Inflammatory macrophage treated with lipopolysaccharide for 1 hour (primary cell): ENCODE results near the gene ARL15.

ENCODE experiments used
- DNase-seq, 2 donors: peaks; one replicate each; pipeline ENCODE4 v3.0.0-alpha.2; 2020 to 2022

Gene ARL15

GRCh38 chr5:54148067-54148845, 162.1 kb downstream of the ARL15 start:
- DNase-seq = no peak

DNA sequence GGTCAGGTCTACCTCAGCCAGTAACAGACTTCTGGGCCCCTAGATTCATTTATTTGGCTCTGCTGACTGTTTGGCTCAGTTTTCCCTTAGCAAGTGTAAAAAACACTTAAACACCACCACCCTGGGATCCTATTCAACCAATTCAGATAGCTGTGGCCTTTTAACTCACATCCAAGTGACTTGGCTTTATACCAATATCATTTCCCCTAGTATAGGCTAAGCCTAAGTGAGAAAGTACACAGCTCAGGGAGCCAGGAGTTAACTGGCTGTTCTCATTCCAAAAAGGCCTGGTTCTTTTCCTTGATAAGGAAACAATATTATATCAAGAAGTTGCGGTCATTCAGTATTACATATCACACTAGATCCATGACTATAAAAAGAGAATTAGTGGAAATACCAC, 163.5 kb downstream of the ARL15 start:
- no peak for DNase-seq

DNA sequence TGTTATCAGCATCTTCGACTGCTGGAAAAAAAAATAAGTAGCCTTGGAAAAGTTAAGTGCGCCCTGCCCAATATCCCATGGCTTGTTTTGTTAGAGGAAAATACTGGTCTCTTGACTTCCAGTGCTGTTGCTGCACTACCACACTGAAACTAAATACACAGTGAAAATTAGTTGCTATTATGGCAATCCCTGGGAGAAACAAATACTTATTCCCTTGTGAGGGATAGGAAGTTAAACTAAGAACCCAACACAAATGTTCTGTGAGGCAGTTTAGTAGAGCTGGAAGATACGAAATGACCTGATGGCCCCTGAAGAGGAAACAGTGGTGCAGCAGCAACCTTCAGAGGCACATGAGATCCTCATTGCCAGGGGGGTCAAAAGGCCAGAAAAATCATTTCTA, 164.0 kb downstream of the ARL15 start:
- no peak for DNase-seq

DNA sequence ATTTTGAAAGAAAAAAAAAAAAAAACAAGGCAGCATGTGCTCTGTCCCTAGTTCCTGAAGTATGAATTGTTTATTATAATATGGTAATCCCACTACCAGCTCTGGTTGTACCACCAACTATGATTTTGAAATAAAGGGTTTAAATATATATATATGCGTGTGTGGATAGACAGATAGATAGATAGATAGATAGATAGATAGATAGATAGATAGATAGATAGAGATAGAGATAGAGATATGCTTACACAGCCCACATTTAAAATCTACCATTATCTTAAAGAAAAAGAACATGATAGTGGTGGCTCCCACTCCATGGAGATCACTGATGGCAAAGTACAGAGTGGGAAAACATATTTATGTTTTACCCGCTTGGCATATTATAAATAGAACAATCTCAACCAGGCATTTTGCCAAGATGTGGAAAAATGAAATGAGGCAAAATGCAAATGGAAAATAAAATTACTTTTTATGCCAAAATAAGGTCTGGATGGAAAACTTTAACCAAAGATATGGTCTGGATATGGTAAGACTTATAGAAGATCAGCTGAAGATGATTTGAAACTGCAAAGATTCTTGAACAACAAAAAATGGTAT, 170.0 kb downstream of the ARL15 start:
- no peak for DNase-seq

- no peak for DNase-seq
These were observed 173.6 kb downstream of the ARL15 start for GRCh38 chr5:54136516-54137440.

- DNase-seq = no peak
These were observed 175.3 kb downstream of the ARL15 start for GRCh38 chr5:54135042-54135441.

- no peak for DNase-seq
These were observed 176.5 kb downstream of the ARL15 start for GRCh38 chr5:54133917-54134316.

DNA sequence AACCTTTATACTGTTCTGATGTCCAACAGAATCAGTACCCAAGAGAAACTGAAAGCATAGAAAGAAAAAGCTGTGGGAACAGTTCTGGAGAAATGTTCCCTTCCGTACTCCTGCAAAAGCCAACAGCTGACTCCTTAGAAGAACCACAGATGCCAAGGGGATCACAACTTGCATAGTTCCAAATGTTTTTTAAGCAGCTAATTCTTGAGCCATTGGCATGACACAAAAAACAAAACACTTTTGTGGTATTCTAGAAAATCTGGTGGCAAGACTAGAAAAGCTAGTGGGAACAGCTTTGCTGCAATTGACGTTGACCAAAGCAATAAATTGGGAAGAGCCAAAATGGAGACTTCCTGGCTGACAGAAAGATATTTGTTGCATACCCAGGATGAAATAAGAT, 189.9 kb downstream of the ARL15 start:
- DNase-seq = no peak

GRCh38 chr5:54117957-54118356, 192.4 kb downstream of the ARL15 start:
- no peak for DNase-seq

DNA sequence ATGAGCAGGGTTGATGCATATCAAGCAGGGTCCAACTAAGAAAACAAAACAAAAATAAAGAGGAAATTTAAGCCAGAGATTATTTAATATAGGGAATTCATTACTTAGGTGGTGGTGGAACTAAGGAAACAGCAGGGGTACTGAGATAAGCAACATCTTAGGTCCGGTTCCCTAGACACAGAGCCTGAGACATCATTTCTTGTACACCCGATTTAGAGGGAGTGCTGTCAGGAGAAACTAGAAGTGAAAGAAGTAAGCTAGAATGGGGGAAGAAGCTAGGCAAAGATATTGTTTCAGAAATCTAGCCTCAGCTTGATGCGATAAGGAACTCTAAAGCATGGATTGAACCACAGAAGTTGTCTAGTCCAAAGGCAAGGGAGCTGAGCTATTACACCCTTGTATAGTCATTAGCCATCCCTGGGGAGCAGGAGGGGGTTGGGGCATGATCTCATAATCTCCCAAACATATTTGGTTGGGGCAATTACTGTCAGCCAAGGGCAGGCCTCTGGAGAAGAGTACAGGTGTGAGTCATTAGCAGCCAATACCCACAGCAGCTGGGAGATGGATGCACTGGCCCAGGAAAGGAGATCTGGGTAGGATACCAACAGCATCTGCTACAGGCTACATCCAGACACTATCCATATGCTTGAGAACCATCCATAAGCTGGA, 194.5 kb downstream of the ARL15 start:
- no peak for DNase-seq

DNA sequence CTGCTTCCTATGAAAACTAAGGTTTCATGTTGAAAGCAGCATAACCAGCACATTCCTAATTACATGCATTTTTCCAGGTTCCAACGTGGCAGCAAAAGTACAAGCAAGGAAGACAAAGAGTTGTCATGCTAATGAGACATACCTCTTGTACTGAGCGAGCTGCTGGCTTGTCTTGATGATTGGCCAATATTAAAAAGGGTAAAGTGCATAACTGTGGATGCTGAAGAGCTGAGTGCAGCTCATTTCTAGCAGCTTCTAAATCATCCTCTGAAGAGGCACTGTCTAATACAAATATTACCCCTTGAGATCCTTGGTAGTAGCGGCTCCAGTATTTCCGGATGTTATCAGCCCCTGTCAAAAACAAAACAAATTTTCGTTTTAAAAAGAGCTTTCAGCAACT, 197.3 kb downstream of the ARL15 start:
- DNase-seq = no peak

DNA sequence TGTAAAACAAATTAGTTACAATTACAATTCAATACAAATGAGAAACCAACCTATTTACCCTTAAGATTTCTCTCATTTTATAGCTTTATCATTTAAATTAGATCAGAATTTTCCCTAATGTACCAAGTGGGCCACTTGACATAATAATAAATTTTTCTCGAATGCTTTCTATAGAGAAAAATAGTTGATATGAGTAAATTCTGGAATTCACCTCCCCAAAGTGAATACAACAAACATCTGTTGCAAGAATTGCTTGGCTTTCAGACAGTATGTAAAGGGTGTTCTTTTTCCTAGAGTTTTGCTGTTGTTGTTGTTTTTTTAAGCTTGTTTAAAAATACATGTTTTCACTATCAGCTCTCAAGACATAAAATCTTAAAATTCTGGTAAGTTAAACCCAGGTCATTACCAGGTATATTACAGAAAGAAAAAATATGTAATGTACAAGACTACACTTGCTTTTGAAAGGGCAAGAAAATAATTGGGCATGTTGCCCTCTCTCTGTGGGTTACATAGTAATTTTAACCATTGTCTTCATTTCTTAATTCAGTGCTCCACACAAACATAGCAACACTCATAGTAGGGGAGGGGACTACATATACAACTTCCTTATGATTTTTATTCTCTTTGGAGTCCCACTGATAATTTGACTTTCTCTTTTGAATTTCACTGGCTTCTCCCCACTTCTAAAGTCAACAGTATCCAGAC, 200.6 kb downstream of the ARL15 start:
- no peak for DNase-seq

GRCh38 chr5:54108136-54108535, 202.2 kb downstream of the ARL15 start:
- no peak for DNase-seq

DNA sequence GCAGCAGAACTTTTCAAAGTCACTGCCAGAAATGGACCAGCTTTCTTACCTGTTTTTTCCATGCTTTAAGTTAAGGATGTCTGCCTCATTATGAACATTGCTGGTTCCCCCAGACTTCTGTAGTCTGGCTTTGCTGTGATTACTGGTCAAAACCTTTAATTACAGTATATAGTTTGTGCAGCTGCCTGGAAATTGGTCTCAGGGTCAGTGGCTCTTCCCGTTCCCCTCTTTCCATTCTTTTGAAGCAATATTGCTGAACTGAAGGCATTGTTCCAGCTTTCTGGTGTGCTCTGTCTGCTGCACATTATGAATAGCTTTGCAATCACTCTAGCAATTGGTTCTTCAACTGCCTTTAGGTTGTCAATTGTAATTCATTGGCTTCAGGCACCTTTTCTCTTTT, 206.5 kb downstream of the ARL15 start:
- no peak for DNase-seq

- no peak for DNase-seq
These were observed 212.1 kb downstream of the ARL15 start for GRCh38 chr5:54098267-54098666.

DNA sequence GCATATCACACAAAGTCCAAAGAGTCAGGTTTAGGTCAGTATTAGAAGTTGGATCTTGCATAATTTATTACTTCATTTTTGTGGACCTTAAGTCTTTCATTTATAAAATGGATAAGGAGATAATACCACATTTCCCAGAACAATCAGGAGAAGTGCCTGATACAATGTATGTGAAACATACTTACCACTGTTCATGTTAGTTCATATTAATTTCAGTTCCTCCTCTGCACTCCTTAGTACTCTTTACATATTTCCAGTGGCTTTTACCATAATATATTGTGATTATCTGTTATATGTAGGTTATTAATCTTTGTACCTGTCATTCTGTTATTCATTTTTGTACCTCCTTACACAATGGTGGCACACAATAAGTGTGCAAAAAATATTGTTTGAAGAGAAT, 214.4 kb downstream of the ARL15 start:
- no peak for DNase-seq

DNA sequence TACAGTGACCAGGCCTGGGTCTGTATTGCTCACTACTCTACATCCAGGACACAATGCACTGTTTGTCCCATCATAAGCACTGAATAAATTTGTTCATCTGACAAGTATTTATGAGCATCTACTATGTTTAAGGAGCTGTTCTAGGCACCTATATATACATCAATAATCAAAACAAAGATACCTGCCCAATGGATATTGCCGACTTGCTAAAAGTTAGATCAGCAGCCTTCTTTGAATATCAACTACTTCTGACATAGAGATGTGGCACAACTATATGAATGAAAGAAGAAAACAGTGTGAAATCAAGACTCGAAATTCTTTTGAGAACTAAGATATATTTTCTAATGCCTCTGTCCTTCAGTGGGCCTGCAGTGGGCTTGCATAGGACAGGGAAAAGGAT, 215.7 kb downstream of the ARL15 start:
- DNase-seq = no peak

- no peak for DNase-seq
These were observed 216.5 kb downstream of the ARL15 start for GRCh38 chr5:54093861-54094260.

DNA sequence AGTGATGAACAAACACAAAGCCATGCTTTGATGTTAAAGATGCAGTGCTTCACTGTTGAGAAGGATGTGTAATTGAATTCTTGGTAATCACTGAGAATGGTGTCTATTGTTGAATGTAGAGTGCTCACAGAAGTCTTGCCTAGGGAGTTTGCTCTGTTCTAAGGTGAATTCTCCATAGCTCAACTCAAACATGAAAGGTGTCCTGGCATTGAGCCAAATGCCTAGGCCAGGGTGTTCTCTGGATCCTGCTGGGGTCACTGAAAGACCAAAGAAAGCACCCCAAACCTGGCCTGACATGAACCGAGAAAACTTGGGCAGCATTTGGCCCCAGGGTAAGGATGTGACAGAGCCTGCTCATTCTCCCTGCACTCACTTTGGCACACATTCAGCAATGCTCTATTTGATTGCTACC, 217.3 kb downstream of the ARL15 start:
- no peak for DNase-seq

- no peak for DNase-seq
These were observed 218.9 kb downstream of the ARL15 start for GRCh38 chr5:54091307-54092130.

DNA sequence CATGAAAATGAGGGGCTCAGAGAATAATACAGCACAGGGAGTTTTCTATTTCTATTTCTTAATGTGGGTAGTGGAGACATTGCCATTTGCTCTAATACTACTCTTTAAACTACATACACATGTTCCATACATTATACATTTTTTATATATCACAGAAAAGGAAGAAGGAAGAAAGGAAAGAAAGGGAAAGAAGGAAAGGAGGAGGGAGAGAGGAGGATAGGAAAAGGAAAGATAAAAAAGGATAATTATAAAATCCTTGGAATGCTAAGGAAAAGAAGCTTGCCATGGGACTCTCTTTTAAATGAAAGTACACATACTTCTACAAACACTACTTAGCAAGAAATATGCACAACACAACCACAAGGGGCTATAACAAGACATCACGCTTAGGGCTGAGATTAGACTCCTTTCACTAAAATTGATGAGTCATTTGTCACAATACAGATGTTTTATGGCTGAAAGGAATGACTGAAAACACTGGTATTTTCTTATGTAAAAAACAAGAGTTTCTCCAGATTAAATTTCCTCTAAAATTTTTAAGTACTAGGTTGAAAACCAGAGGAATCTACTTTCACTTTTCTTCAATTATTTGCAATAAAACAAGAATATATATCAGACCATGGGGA, 219.8 kb downstream of the ARL15 start:
- no peak for DNase-seq
